Hematopoietic multipotent progenitor cell treated with erythropoietin and hydrocortisone succinate and interleukin-3 and kit ligand, for 8 days (in vitro differentiated cells): ENCODE results near the gene FOXA1.
"Not testable (repeated sequence)": the region's sequence is repeated elsewhere in the genome, so short reads cannot be mapped to it uniquely, and the experiment has no call there.

Experiments
- DNase-seq: peaks from one replicate; pipeline ENCODE4 v3.0.0-alpha.2; 2015

The FOXA1 gene

GRCh38 chr14:37588956-37589714 lies 5.9 kb downstream of the FOXA1 start:
- no peak for DNase-seq

GRCh38 chr14:37588667-37588955 lies 6.4 kb downstream of the FOXA1 start:
- DNase-seq: no peak

GRCh38 chr14:37587881-37588666 lies 7.0 kb downstream of the FOXA1 start:
- no peak for DNase-seq

- no peak for DNase-seq
Measured at GRCh38 chr14:37587131-37587803, 7.8 kb downstream of the FOXA1 start.

- DNase-seq: no peak
Measured at GRCh38 chr14:37586797-37587130, 8.3 kb downstream of the FOXA1 start.

GRCh38 chr14:37585971-37586796 lies 8.9 kb downstream of the FOXA1 start:
- DNase-seq: no peak

- no peak for DNase-seq
Measured at GRCh38 chr14:37585101-37585511, 9.9 kb downstream of the FOXA1 start.

- DNase-seq: no peak
Measured at GRCh38 chr14:37584211-37585100, 10.6 kb downstream of the FOXA1 start.

- DNase-seq: no peak
Measured at GRCh38 chr14:37583358-37584210, 11.5 kb downstream of the FOXA1 start.

GRCh38 chr14:37580146-37580545 lies 14.9 kb downstream of the FOXA1 start:
- DNase-seq: no peak

- no peak for DNase-seq
Measured at GRCh38 chr14:37579274-37579673, 15.8 kb downstream of the FOXA1 start.

- no peak for DNase-seq
Measured at GRCh38 chr14:37573356-37573755, 21.7 kb downstream of the FOXA1 start.

GRCh38 chr14:37571391-37571790 lies 23.7 kb downstream of the FOXA1 start:
- no peak for DNase-seq

- DNase-seq: no peak
Measured at GRCh38 chr14:37569729-37570128, 25.3 kb downstream of the FOXA1 start.

- DNase-seq: no peak
Measured at GRCh38 chr14:37566811-37567371, 28.2 kb downstream of the FOXA1 start.

- DNase-seq: no peak
Measured at GRCh38 chr14:37565550-37565949, 29.5 kb downstream of the FOXA1 start.

- DNase-seq: no peak
Measured at GRCh38 chr14:37563189-37563588, 31.9 kb downstream of the FOXA1 start.

GRCh38 chr14:37559386-37559785 lies 35.7 kb downstream of the FOXA1 start:
- no peak for DNase-seq

GRCh38 chr14:37558740-37559139 lies 36.3 kb downstream of the FOXA1 start:
- no peak for DNase-seq

GRCh38 chr14:37555596-37555995 lies 39.5 kb downstream of the FOXA1 start:
- DNase-seq: not testable (repeated sequence)
